GM12892 (cell line): ENCODE results near the gene ABCC6.

ENCODE experiments used
- POLR2A ChIP-seq: IDR thresholded peaks from 2 replicates; pipeline ENCODE4 v1.6.1; 2011; ENCODE audit warnings: low read depth, low read length, control low read depth
- POLR2AphosphoS5 ChIP-seq: IDR thresholded peaks from 2 replicates; pipeline ENCODE4 v1.6.1; 2011; ENCODE audit warnings: low read depth, low read length, control low read depth
- TAF1 ChIP-seq: IDR thresholded peaks from 2 replicates; pipeline ENCODE4 v1.6.1; 2011; ENCODE audit warnings: low read depth, mild to moderate bottlenecking, control low read depth, low read length, borderline replicate concordance

GRCh38 chr16:16105646-16106045 lies 117.6 kb downstream of the ABCC6 start:
- TF ChIP-seq POLR2AphosphoS5 (no peak), POLR2A (no peak), TAF1 (no peak)
